ENCODE results near the gene NAV2. TPM values are rescaled to one million over a fixed set of nuclear protein-coding genes. Genes with fewer than 3 reads are reported as not detected.

NAV2 gene
- total and polyA plus RNA-seq, 2 donors = 2.0 to 5.8 TPM

DNA sequence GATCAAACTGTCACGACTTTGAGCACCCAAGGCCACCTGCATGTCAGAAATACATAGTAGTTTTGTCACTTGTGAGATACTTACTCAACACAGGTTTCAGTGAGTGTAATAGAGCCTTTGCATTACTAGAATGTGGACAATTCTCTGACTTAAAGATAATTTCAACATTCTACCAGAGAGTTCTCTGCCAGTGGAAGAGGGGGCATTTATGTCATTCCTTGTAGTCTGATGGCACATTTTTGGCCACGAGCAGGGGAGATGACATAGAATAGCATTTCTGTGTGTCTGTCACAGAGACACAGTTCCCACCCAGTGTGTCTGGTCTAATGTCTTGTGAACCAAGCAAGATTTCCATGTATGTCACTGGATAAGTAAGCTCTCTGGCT is 335.1 kb downstream of the NAV2 start:
- H3K27me3 ChIP-seq (ENCODE audit: control insufficient read depth in 2 of 2, insufficient read depth in 1 of 2, low read length in 1 of 2) = no peaks in the 10 kb centered on the region
- no peaks in the 10 kb centered on the region for H3K36me3 ChIP-seq (ENCODE audit: control insufficient read depth in 2 of 2, insufficient read depth in 2 of 2, low read length in 1 of 2)
- peaks cover 0 to 7% of the 10 kb centered on the region in 2 donors for H3K4me1 ChIP-seq (ENCODE audit: control insufficient read depth in 2 of 2, insufficient read depth in 2 of 2, low read length in 2 of 2)
- no peak overlapping the region for H3K27ac ChIP-seq (ENCODE audit: low read depth in 1 of 2, low read length in 1 of 2)
- no peak for DNase-seq (ENCODE audit: low read depth in 6 of 9, low spot score in 9 of 9)
- H3K9me3 ChIP-seq (ENCODE audit: control insufficient read depth in 2 of 2, insufficient read depth in 1 of 2, low read length in 1 of 2) = no peaks in the 10 kb centered on the region
- no peak overlapping the region for H3K4me3 ChIP-seq (ENCODE audit: low read length in 2 of 2)
- WGBS = 83% methylated on average over 2 of the region's 2 CpGs

DNA sequence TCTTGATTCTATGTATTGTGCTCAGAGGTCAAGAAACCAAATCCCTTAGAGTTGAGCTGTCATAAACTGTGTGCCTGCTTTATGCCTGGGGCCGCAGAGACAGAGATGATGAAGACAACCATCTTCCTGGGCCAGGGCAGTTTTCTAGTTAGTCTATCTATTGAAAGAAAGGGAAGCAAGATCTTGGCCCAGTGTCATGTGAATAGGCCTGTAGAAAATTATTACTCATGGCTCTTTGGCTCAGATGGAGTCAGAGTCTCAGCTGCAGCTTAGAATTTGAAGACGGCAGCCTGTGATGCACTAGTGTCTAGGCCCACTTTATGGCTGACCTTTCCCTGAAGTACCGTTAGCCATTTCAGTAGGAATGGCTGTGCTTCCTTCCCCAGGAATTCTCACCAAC is 335.6 kb downstream of the NAV2 start:
- Histone ChIP-seq H3K9me3 (ENCODE audit: control insufficient read depth in 2 of 2, insufficient read depth in 1 of 2, low read length in 1 of 2) (no peaks in the 10 kb centered on the region), H3K4me1 (ENCODE audit: control insufficient read depth in 2 of 2, insufficient read depth in 2 of 2, low read length in 2 of 2) (peaks cover 0 to 7% of the 10 kb centered on the region in 2 donors), H3K4me3 (ENCODE audit: low read length in 2 of 2) (no peak overlapping the region), H3K36me3 (ENCODE audit: control insufficient read depth in 2 of 2, insufficient read depth in 2 of 2, low read length in 1 of 2) (no peaks in the 10 kb centered on the region), H3K27ac (ENCODE audit: low read depth in 1 of 2, low read length in 1 of 2) (no peak overlapping the region), H3K27me3 (ENCODE audit: control insufficient read depth in 2 of 2, insufficient read depth in 1 of 2, low read length in 1 of 2) (no peaks in the 10 kb centered on the region)
- WGBS = 79% methylated on average over 3 of the region's 3 CpGs
- no peak for DNase-seq (ENCODE audit: low read depth in 6 of 9, low spot score in 9 of 9)

DNA sequence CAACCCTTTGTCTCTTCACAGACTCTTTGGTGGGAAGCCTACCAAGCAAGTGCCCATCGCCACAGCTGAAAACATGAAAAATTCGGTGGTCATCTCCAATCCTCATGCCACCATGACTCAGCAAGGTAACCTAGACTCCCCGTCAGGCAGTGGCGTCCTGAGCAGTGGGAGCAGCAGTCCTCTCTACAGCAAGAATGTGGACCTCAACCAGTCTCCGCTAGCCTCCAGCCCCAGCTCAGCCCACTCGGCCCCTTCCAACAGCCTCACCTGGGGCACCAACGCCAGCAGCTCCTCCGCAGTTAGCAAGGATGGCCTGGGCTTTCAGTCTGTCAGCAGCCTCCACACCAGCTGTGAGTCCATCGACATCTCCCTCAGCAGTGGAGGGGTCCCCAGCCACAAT is 336.1 kb downstream of the NAV2 start:
- H3K27ac ChIP-seq (ENCODE audit: low read depth in 1 of 2, low read length in 1 of 2) = no peak overlapping the region
- H3K4me1 ChIP-seq (ENCODE audit: control insufficient read depth in 2 of 2, insufficient read depth in 2 of 2, low read length in 2 of 2) = peaks cover 0 to 7% of the 10 kb centered on the region in 2 donors
- DNase-seq (ENCODE audit: low read depth in 6 of 9, low spot score in 9 of 9) = no peak
- no peak overlapping the region for H3K4me3 ChIP-seq (ENCODE audit: low read length in 2 of 2)
- H3K36me3 ChIP-seq (ENCODE audit: control insufficient read depth in 2 of 2, insufficient read depth in 2 of 2, low read length in 1 of 2) = no peaks in the 10 kb centered on the region
- no peaks in the 10 kb centered on the region for H3K27me3 ChIP-seq (ENCODE audit: control insufficient read depth in 2 of 2, insufficient read depth in 1 of 2, low read length in 1 of 2)
- WGBS = 96% methylated on average over 9 of the region's 9 CpGs
- no peaks in the 10 kb centered on the region for H3K9me3 ChIP-seq (ENCODE audit: control insufficient read depth in 2 of 2, insufficient read depth in 1 of 2, low read length in 1 of 2)

DNA sequence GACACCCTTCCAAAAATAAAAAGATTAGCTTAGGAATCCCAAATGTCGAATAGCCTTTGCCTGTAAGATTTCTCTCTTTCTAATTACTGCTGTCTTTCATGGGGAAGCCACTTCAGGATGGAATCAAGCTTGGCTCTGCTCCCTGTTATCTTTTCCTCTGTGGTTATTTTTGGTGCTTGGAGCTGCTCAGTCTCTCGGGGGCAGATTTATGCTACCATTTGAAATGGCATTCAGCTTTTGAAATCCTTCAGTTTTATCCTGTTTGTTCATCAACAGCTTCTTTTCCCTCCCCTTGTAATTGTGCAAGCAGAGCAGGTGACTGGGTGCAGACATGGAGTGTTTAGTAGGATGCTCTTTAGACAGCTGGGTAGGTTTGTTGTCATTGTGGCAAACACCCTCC is 336.6 kb downstream of the NAV2 start:
- Histone ChIP-seq H3K4me3 (ENCODE audit: low read length in 2 of 2) (no peak overlapping the region), H3K27ac (ENCODE audit: low read depth in 1 of 2, low read length in 1 of 2) (no peak overlapping the region), H3K27me3 (ENCODE audit: control insufficient read depth in 2 of 2, insufficient read depth in 1 of 2, low read length in 1 of 2) (no peaks in the 10 kb centered on the region), H3K4me1 (ENCODE audit: control insufficient read depth in 2 of 2, insufficient read depth in 2 of 2, low read length in 2 of 2) (peaks cover 0 to 7% of the 10 kb centered on the region in 2 donors), H3K36me3 (ENCODE audit: control insufficient read depth in 2 of 2, insufficient read depth in 2 of 2, low read length in 1 of 2) (no peaks in the 10 kb centered on the region), H3K9me3 (ENCODE audit: control insufficient read depth in 2 of 2, insufficient read depth in 1 of 2, low read length in 1 of 2) (no peaks in the 10 kb centered on the region)
- no peak for DNase-seq (ENCODE audit: low read depth in 6 of 9, low spot score in 9 of 9)
- 66% methylated on average over 2 of the region's 2 CpGs for WGBS

DNA sequence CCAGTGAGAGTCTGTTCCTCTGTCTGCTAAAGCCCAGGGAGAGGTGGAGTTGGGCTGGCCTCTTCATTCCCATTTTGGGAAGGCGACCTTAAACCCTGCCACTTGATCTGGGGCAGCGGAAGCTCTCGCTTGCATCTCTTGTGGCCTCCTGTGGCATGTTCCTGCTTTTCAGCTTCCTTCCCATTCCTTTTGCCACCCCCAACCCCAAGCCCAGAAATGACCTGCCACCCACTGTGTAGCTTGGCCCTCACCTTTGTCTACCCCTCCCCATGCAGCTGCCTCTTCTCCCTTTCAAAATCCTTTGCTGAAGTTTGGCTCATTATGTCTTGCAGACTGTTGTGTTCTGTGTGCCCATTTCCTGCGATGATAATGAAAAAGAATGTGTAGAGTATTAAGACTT is 337.4 kb downstream of the NAV2 start:
- no peaks in the 10 kb centered on the region for H3K9me3 ChIP-seq (ENCODE audit: control insufficient read depth in 2 of 2, insufficient read depth in 1 of 2, low read length in 1 of 2)
- DNase-seq (ENCODE audit: low read depth in 6 of 9, low spot score in 9 of 9) = no peak
- no peaks in the 10 kb centered on the region for H3K36me3 ChIP-seq (ENCODE audit: control insufficient read depth in 2 of 2, insufficient read depth in 2 of 2, low read length in 1 of 2)
- H3K4me3 ChIP-seq (ENCODE audit: low read length in 2 of 2) = no peak overlapping the region
- H3K27ac ChIP-seq (ENCODE audit: low read depth in 1 of 2, low read length in 1 of 2) = peak overlapping the region; percentile 17 to 46
- peaks cover 0 to 7% of the 10 kb centered on the region in 2 donors for H3K4me1 ChIP-seq (ENCODE audit: control insufficient read depth in 2 of 2, insufficient read depth in 2 of 2, low read length in 2 of 2)
- H3K27me3 ChIP-seq (ENCODE audit: control insufficient read depth in 2 of 2, insufficient read depth in 1 of 2, low read length in 1 of 2) = no peaks in the 10 kb centered on the region
- whole genome bisulfite sequencing = 95% methylated on average over 4 of the region's 4 CpGs

DNA sequence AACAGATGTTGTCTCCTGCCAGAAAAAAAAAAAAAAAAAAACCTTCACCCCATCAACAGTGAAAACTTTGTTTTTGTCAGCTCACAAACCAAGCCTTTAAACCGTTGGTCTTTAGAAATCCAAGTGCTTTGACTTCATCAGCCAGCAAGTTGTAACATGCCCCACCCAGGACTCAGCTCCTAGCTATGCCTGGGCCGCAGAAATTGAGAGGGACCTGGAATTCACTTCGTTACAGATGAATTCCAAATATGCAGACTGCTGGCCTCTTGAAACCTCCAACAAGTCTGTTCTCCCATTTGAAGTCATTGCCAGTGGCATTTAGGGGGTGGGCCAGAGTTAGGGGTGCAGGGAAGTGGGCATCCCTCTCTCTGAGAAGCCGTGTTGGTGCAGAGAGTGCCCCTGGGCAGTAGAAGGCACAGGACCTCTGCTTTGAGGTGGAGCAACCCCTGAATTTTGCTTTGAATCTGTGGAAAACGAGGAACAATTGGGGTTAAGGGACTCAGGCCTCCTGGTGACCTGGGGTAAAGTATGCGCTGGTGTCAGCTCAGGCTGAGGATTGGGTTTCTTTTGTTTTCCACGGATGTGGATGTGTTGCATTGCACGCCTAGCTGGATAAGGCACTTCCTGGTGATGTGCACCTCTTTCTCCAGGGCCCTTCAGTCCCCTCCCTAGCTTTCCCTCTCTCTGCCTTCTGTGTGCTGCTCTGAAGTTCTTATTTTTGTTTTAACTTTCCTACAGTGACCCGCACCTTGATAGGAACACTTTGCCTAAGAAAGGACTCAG is 338.1 kb downstream of the NAV2 start:
- Histone ChIP-seq H3K4me1 (ENCODE audit: control insufficient read depth in 2 of 2, insufficient read depth in 2 of 2, low read length in 2 of 2) (peaks cover 0 to 10% of the 10 kb centered on the region in 2 donors), H3K9me3 (ENCODE audit: control insufficient read depth in 2 of 2, insufficient read depth in 1 of 2, low read length in 1 of 2) (no peaks in the 10 kb centered on the region), H3K27ac (ENCODE audit: low read depth in 1 of 2, low read length in 1 of 2) (peak overlapping the region in 1 of 2 donors; percentile 36), H3K36me3 (ENCODE audit: control insufficient read depth in 2 of 2, insufficient read depth in 2 of 2, low read length in 1 of 2) (no peaks in the 10 kb centered on the region), H3K4me3 (ENCODE audit: low read length in 2 of 2) (no peak overlapping the region), H3K27me3 (ENCODE audit: control insufficient read depth in 2 of 2, insufficient read depth in 1 of 2, low read length in 1 of 2) (no peaks in the 10 kb centered on the region)
- peak in 1 of 9 donors; percentile 8 for DNase-seq (ENCODE audit: low read depth in 6 of 9, low spot score in 9 of 9)
- WGBS = 88% methylated on average over 9 of the region's 9 CpGs

DNA sequence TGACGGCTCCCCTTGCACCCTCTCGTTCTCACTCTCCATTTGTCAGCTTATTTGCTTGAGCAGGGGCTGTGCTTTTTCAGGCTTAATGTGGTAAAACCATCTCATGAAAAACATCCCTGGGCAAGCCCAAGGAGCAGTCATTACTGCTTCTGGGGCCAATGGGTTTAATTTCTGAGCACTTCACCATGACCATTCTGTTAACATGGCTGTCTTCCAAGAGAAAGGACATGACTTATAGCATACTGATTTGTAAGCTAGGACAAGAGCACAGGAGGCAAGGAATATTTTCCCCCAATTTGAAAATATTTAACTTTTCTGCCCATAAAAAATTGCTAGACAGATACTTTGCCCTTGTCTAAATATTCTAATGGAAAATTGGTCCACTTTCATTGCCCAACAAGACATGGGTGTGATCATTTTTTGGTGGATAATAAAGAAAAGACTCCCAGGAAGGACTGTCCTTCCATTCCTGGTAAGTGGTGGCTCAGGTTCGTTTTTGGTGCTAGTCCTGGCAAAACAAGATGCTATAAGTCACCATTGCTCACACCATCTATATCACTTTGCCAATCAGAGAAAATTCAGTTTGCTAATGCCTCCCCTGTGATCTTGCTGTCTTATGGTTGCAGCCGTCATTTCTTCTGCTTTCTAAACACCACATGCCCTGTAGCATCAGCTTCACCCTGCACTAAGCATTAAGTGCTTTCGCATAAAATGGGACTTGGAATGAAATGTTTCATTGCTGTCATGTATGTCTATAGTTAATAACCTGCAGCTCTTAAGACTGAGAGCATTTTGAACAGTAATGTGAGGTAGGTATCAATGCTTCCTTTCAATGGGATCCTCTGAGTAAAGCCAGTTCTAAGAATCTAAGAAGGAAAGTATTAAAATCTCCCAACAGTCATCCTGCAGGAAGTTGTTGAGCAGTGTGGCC is 339.1 kb downstream of the NAV2 start:
- Histone ChIP-seq H3K4me3 (ENCODE audit: low read length in 2 of 2) (no peak overlapping the region), H3K36me3 (ENCODE audit: control insufficient read depth in 2 of 2, insufficient read depth in 2 of 2, low read length in 1 of 2) (no peaks in the 10 kb centered on the region), H3K27me3 (ENCODE audit: control insufficient read depth in 2 of 2, insufficient read depth in 1 of 2, low read length in 1 of 2) (no peaks in the 10 kb centered on the region), H3K27ac (ENCODE audit: low read depth in 1 of 2, low read length in 1 of 2) (peak overlapping the region in 1 of 2 donors; percentile 36), H3K4me1 (ENCODE audit: control insufficient read depth in 2 of 2, insufficient read depth in 2 of 2, low read length in 2 of 2) (peaks cover 0 to 12% of the 10 kb centered on the region in 2 donors), H3K9me3 (ENCODE audit: control insufficient read depth in 2 of 2, insufficient read depth in 1 of 2, low read length in 1 of 2) (no peaks in the 10 kb centered on the region)
- 92% methylated on average over 5 of the region's 5 CpGs for WGBS
- DNase-seq (ENCODE audit: low read depth in 6 of 9, low spot score in 9 of 9) = no peak

DNA sequence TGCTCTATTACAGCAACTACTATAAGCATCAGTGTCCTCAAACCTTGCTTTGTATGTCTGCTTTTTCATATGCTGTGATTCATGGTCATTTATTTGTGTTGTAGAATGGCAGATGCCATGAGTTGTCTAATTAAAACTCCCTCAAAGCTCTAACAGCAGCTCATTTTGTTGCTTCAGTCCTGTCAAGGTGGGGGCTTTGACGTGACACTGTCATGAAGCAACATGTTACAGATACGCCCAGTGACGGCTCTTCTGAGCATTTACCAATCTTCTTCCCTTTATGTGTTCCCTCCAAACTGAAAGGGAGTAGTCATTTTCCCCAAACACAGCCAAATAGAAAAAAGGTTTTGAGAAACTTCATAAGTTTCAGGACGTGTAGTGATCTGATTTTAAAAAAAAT is 340.9 kb downstream of the NAV2 start:
- H3K36me3 ChIP-seq (ENCODE audit: control insufficient read depth in 2 of 2, insufficient read depth in 2 of 2, low read length in 1 of 2) = no peaks in the 10 kb centered on the region
- DNase-seq (ENCODE audit: low read depth in 6 of 9, low spot score in 9 of 9) = no peak
- 82% methylated on average over 4 of the region's 4 CpGs for WGBS
- H3K27me3 ChIP-seq (ENCODE audit: control insufficient read depth in 2 of 2, insufficient read depth in 1 of 2, low read length in 1 of 2) = no peaks in the 10 kb centered on the region
- no peak overlapping the region for H3K4me3 ChIP-seq (ENCODE audit: low read length in 2 of 2)
- H3K27ac ChIP-seq (ENCODE audit: low read depth in 1 of 2, low read length in 1 of 2) = no peak overlapping the region
- peaks cover 0 to 12% of the 10 kb centered on the region in 2 donors for H3K4me1 ChIP-seq (ENCODE audit: control insufficient read depth in 2 of 2, insufficient read depth in 2 of 2, low read length in 2 of 2)
- no peaks in the 10 kb centered on the region for H3K9me3 ChIP-seq (ENCODE audit: control insufficient read depth in 2 of 2, insufficient read depth in 1 of 2, low read length in 1 of 2)

DNA sequence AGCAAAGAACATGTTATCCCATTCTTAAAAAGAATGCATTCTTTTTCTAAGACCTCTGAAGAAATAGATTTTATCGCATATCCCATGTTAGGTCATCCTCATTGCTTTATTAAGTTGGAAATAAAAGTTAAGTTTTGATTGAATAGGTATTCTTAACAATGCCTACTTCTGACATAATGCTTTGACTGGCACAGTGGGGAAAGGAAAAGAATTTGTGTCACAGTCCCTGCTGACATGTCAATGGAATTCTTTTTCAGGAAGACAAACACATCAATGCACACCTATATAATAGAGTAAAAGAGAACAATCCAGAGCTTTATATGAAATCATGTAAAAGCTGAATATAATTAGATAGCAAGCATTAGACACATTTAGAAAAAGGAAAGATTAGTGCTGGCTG is 341.9 kb downstream of the NAV2 start:
- Histone ChIP-seq H3K4me3 (ENCODE audit: low read length in 2 of 2) (no peak overlapping the region), H3K27ac (ENCODE audit: low read depth in 1 of 2, low read length in 1 of 2) (no peak overlapping the region), H3K9me3 (ENCODE audit: control insufficient read depth in 2 of 2, insufficient read depth in 1 of 2, low read length in 1 of 2) (no peaks in the 10 kb centered on the region), H3K4me1 (ENCODE audit: control insufficient read depth in 2 of 2, insufficient read depth in 2 of 2, low read length in 2 of 2) (peaks cover 0 to 12% of the 10 kb centered on the region in 2 donors), H3K36me3 (ENCODE audit: control insufficient read depth in 2 of 2, insufficient read depth in 2 of 2, low read length in 1 of 2) (no peaks in the 10 kb centered on the region), H3K27me3 (ENCODE audit: control insufficient read depth in 2 of 2, insufficient read depth in 1 of 2, low read length in 1 of 2) (no peaks in the 10 kb centered on the region)
- 97% methylated on average over 1 of the region's 1 CpG for WGBS
- DNase-seq (ENCODE audit: low read depth in 6 of 9, low spot score in 9 of 9) = no peak

Data from thymus (tissue), 11 donors.